ENCODE measurements around the gene SNRNP200.

Gene SNRNP200

DNA sequence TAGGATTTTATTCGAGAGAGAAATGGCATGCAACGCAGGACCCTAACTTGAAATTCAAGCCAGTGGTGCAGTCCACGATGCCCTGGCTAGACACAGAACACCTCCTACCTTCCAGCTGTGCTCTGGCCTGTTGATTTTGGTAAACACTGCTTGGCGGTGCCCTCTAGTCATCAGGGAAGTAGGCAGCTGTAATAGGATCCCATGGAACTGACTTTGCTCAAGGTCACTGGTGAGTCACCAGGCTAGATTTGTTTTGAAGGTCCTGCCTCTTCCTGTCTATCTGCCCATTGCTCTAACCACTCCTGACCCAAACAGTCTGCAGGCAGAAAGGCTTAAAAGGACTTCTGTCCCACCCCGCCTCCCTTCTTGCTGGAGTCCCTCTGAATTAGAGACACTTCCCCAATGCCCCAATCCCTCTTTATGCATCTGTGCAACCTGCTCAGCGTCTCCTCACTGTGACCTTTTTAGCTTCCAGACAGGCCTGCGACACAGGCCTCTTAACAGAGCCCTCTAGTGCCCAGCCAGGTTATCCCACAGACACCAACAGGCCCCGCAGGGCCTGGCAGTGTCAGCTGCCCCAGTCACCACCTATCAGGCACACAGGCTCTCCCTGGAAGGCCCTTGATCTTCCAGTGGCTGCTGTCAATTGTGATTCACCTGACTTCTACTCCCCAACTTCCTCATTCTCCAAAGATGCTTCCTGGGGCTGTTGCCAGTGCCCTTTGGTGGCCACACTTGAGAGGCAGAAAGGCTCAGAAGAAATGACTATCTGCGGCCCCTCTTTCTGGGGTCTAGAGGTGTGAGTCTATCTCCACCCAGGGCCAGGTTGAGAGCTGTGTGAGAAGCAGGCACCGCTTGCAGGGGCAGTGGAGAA, 44.7 kb downstream of the SNRNP200 start (continued):
- TF ChIP-seq SP7 (tag by site-specific recombination; IDR thresholded peaks at IDR 0.05) (peak; percentile 88), GFI1B (tag by site-specific recombination; IDR thresholded peaks at IDR 0.05) (no peak), SCRT2 (tag by site-specific recombination; IDR thresholded peaks at IDR 0.05) (peak; percentile 98), ZNF830 (tag by site-specific recombination; IDR thresholded peaks at IDR 0.05; ENCODE audit: low read depth) (no peak), ZNF561 (tag by site-specific recombination; IDR thresholded peaks at IDR 0.05; ENCODE audit: borderline replicate concordance) (no peak), ZIC2 (tag by site-specific recombination; IDR thresholded peaks at IDR 0.05) (peak; percentile 36; the same call in 1 of the 2 replicates), IKZF3 (tag by site-specific recombination; IDR thresholded peaks at IDR 0.05) (no peak), HOXD13 (CRISPR knock-in tag; IDR thresholded peaks at IDR 0.05; ENCODE audit: borderline replicate concordance) (no peak), ZNF426 (tag by site-specific recombination; IDR thresholded peaks at IDR 0.05) (no peak), ZFHX2 (tag by site-specific recombination; conservative IDR thresholded peaks at IDR 0.05) (0 out of 2 replicates have a peak, but pooled peaks have one; percentile 10), GLI2 (tag by site-specific recombination; IDR thresholded peaks at IDR 0.05; ENCODE audit: borderline replicate concordance, low read depth) (no peak), SCRT1 (tag by site-specific recombination; IDR thresholded peaks at IDR 0.05; ENCODE audit: borderline replicate concordance) (peak; percentile 63), ZNF202 (tag by site-specific recombination; IDR thresholded peaks at IDR 0.05; ENCODE audit: borderline replicate concordance) (no peak), OVOL3 (tag by site-specific recombination; IDR thresholded peaks at IDR 0.05) (no peak), ZNF610 (tag by site-specific recombination; IDR thresholded peaks at IDR 0.05; ENCODE audit: borderline replicate concordance) (no peak), ZBTB21 (tag by site-specific recombination; IDR thresholded peaks at IDR 0.05) (peak; percentile 87), ZNF24 (tag by site-specific recombination; IDR thresholded peaks at IDR 0.05) (0 out of 2 replicates have a peak, but pooled peaks have one; percentile 56), PRDM10 (tag by site-specific recombination; IDR thresholded peaks at IDR 0.05) (peak; percentile 69), ZBTB49 (tag by site-specific recombination; IDR thresholded peaks at IDR 0.05; ENCODE audit: low read depth) (no peak), ZNF362 (tag by site-specific recombination; IDR thresholded peaks at IDR 0.05) (no peak), ZNF530 (tag by site-specific recombination; IDR thresholded peaks at IDR 0.05; ENCODE audit: low read depth) (no peak), ZNF510 (tag by site-specific recombination; IDR thresholded peaks at IDR 0.05; ENCODE audit: insufficient replicate concordance) (no peak), ZNF48 (tag by site-specific recombination; IDR thresholded peaks at IDR 0.05) (no peak)
- TF ChIP-seq, protein P1, sequence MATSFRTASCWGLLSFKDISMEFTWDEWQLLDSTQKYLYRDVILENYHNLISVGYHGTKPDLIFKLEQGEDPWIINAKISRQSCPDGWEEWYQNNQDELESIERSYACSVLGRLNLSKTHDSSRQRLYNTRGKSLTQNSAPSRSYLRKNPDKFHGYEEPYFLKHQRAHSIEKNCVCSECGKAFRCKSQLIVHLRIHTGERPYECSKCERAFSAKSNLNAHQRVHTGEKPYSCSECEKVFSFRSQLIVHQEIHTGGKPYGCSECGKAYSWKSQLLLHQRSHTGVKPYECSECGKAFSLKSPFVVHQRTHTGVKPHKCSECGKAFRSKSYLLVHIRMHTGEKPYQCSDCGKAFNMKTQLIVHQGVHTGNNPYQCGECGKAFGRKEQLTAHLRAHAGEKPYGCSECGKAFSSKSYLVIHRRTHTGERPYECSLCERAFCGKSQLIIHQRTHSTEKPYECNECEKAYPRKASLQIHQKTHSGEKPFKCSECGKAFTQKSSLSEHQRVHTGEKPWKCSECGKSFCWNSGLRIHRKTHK (tag by site-specific recombination; IDR thresholded peaks at IDR 0.05): no peak
- TF ChIP-seq, protein P2, sequence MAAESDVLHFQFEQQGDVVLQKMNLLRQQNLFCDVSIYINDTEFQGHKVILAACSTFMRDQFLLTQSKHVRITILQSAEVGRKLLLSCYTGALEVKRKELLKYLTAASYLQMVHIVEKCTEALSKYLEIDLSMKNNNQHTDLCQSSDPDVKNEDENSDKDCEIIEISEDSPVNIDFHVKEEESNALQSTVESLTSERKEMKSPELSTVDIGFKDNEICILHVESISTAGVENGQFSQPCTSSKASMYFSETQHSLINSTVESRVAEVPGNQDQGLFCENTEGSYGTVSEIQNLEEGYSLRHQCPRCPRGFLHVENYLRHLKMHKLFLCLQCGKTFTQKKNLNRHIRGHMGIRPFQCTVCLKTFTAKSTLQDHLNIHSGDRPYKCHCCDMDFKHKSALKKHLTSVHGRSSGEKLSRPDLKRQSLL (tag by site-specific recombination; IDR thresholded peaks at IDR 0.05): no peak
- TF ChIP-seq, protein P3, sequence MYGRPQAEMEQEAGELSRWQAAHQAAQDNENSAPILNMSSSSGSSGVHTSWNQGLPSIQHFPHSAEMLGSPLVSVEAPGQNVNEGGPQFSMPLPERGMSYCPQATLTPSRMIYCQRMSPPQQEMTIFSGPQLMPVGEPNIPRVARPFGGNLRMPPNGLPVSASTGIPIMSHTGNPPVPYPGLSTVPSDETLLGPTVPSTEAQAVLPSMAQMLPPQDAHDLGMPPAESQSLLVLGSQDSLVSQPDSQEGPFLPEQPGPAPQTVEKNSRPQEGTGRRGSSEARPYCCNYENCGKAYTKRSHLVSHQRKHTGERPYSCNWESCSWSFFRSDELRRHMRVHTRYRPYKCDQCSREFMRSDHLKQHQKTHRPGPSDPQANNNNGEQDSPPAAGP (tag by site-specific recombination; IDR thresholded peaks at IDR 0.05): 0 out of 2 replicates have a peak, but pooled peaks have one; percentile 50
